ENCODE measurements around the gene HTR6. TPM values are rescaled to one million over a fixed set of nuclear protein-coding genes. Genes with fewer than 3 reads are reported as not detected.

HTR6 gene
- total and polyA plus RNA-seq, 2 donors (not counting 1 experiment from before 2014, with no cell fraction given): under 0.01 to 0.02 TPM

GRCh38 chr1:19698181-19698580 lies 33.5 kb downstream of the HTR6 start:
- H3K4me3 ChIP-seq (replicated peaks in 1 of 4; ENCODE audit: control extremely low read depth in 1 of 4, insufficient read depth in 1 of 4, low read depth in 3 of 4, low read length in 4 of 4): no peak overlapping the region
- TF ChIP-seq CTCF (conservative IDR thresholded peaks at IDR 0.05 in 1 of 2, IDR thresholded peaks at IDR 0.05 in 1 of 2; ENCODE audit: low read depth in 1 of 2, low read length in 2 of 2) (no peak), EZH2 (IDR thresholded peaks at IDR 0.05; ENCODE audit: low read length, missing control alignments) (no peak)
- no peak overlapping the region for H3K9ac ChIP-seq (ENCODE audit: insufficient read depth, low read length)
- no peak overlapping the region for H3K4me2 ChIP-seq (ENCODE audit: extremely low read depth, insufficient read depth, low read length)
- no peaks in the 10 kb centered on the region for H3K36me3 ChIP-seq (ENCODE audit: control insufficient read depth, insufficient read depth, low read length)
- H3K27me3 ChIP-seq (ENCODE audit: control insufficient read depth, insufficient read depth, low read length): no peaks in the 10 kb centered on the region
- no peaks in the 10 kb centered on the region for H3K9me3 ChIP-seq (ENCODE audit: control insufficient read depth, insufficient read depth, low read depth, low read length)
- no peak overlapping the region for H3K27ac ChIP-seq (ENCODE audit: insufficient read depth, low read length)
- no peak overlapping the region for H2AFZ ChIP-seq (ENCODE audit: low read length)
- H3K4me1 ChIP-seq (ENCODE audit: control insufficient read depth, extremely low read depth, insufficient read depth, low read length): no peaks in the 10 kb centered on the region
- no peaks in the 10 kb centered on the region for H3K79me2 ChIP-seq (ENCODE audit: control insufficient read depth, insufficient read depth, low read length)
- DNase-seq (ENCODE audit: low read depth in 2 of 2): no peak
- no peaks in the 10 kb centered on the region for H4K20me1 ChIP-seq (ENCODE audit: control insufficient read depth, extremely low read depth, insufficient read depth, low read length)

DNA sequence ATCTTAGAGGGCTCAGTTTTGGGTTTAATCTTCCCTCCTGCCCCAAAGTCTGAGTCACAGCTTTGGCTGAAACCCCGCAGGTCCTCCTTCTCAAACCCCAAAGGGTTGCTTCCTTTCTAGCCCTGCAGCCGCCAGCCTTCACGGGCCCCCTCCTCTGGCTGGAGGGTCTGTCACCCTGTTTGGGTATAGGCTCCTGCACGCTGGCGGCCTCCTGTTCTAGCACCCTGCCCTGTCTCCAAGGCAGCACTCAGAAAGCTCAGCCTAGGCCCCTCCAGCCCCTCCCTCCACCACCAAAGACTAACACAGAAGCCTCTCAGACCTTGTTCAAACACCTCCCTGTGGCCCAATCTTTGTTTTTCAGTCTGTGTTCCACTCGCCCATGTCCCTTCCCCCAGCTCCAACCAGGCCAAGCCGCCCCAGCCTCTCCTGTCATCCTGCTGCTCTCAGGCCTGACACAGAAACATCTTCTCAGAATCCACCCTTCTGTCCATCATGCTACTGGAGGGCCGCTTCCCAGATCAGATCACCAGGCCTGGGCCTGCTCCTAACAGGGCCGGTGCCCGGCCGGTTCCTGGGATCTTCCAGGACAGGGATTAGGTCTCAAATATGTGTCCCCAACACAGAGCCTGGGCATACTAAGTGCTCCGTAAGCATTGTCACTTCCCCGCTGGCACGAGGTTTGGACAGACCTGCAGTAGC lies 35.6 kb downstream of the HTR6 start:
- Histone ChIP-seq H2AFZ (ENCODE audit: low read length) (no peak overlapping the region), H3K9ac (ENCODE audit: insufficient read depth, low read length) (no peak overlapping the region), H3K36me3 (ENCODE audit: control insufficient read depth, insufficient read depth, low read length) (no peaks in the 10 kb centered on the region), H3K4me1 (ENCODE audit: control insufficient read depth, extremely low read depth, insufficient read depth, low read length) (no peaks in the 10 kb centered on the region), H4K20me1 (ENCODE audit: control insufficient read depth, extremely low read depth, insufficient read depth, low read length) (no peaks in the 10 kb centered on the region), H3K27me3 (ENCODE audit: control insufficient read depth, insufficient read depth, low read length) (no peaks in the 10 kb centered on the region), H3K27ac (ENCODE audit: insufficient read depth, low read length) (no peak overlapping the region), H3K4me2 (ENCODE audit: extremely low read depth, insufficient read depth, low read length) (no peak overlapping the region), H3K4me3 (replicated peaks in 1 of 4; ENCODE audit: control extremely low read depth in 1 of 4, insufficient read depth in 1 of 4, low read depth in 3 of 4, low read length in 4 of 4) (no peak overlapping the region), H3K79me2 (ENCODE audit: control insufficient read depth, insufficient read depth, low read length) (no peaks in the 10 kb centered on the region), H3K9me3 (ENCODE audit: control insufficient read depth, insufficient read depth, low read depth, low read length) (no peaks in the 10 kb centered on the region)
- DNase-seq (ENCODE audit: low read depth in 2 of 2): no peak
- TF ChIP-seq EZH2 (IDR thresholded peaks at IDR 0.05; ENCODE audit: low read length, missing control alignments): no peak
- TF ChIP-seq CTCF (conservative IDR thresholded peaks at IDR 0.05 in 1 of 2, IDR thresholded peaks at IDR 0.05 in 1 of 2; ENCODE audit: low read depth in 1 of 2, low read length in 2 of 2): no peak

DNA sequence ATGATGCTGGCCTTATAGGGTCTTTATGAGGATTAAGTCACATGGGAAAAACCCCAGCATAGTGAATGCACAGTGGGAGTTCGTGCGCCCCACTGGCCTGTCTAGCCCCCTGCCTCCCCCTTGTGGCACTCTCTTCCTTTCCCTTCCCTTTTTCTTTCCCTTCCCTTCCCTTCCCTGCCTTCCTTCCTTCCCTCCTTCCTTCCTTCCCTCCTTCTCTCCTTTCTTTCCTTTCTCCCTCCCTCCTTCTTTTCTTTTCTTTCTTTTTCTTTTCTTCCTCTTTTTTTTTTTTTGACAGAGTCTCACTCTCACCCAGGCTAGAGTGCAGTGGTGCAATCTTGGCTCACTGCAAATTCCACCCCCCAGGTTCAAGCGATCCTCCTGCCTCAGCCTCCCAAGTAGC lies 38.6 kb downstream of the HTR6 start:
- Histone ChIP-seq H4K20me1 (ENCODE audit: control insufficient read depth, extremely low read depth, insufficient read depth, low read length) (no peaks in the 10 kb centered on the region), H3K27me3 (ENCODE audit: control insufficient read depth, insufficient read depth, low read length) (no peaks in the 10 kb centered on the region), H3K9me3 (ENCODE audit: control insufficient read depth, insufficient read depth, low read depth, low read length) (no peaks in the 10 kb centered on the region), H3K36me3 (ENCODE audit: control insufficient read depth, insufficient read depth, low read length) (no peaks in the 10 kb centered on the region), H3K9ac (ENCODE audit: insufficient read depth, low read length) (no peak overlapping the region), H3K79me2 (ENCODE audit: control insufficient read depth, insufficient read depth, low read length) (no peaks in the 10 kb centered on the region), H3K4me1 (ENCODE audit: control insufficient read depth, extremely low read depth, insufficient read depth, low read length) (no peaks in the 10 kb centered on the region), H3K4me3 (replicated peaks in 1 of 4; ENCODE audit: control extremely low read depth in 1 of 4, insufficient read depth in 1 of 4, low read depth in 3 of 4, low read length in 4 of 4) (no peak overlapping the region), H2AFZ (ENCODE audit: low read length) (no peak overlapping the region), H3K4me2 (ENCODE audit: extremely low read depth, insufficient read depth, low read length) (no peak overlapping the region), H3K27ac (ENCODE audit: insufficient read depth, low read length) (no peak overlapping the region)
- TF ChIP-seq EZH2 (IDR thresholded peaks at IDR 0.05; ENCODE audit: low read length, missing control alignments) (no peak), CTCF (conservative IDR thresholded peaks at IDR 0.05 in 1 of 2, IDR thresholded peaks at IDR 0.05 in 1 of 2; ENCODE audit: low read depth in 1 of 2, low read length in 2 of 2) (no peak)
- DNase-seq (ENCODE audit: low read depth in 2 of 2): no peak

Data from fibroblast of lung (primary cell).